Sigmoid colon (tissue), 7 donors: ENCODE measurements around the gene RAD52. TPM values are rescaled to one million over a fixed set of nuclear protein-coding genes. Genes with fewer than 3 reads are reported as not detected.
A peak's percentile ranks its signal among the peaks of the same experiment; 100 is the strongest.

Source experiments
- DNase-seq: peaks from one replicate; pipeline ENCODE4 v3.0.0-alpha.2; 2019
- H3K27ac ChIP-seq, 4 donors: fragments of 200-600 bp; sonication (generic); one replicate each; pipeline ENCODE4 v1.5.1; 2016 to 2019; ENCODE audit warnings: mild to moderate bottlenecking in 1 of 4
- H3K27me3 ChIP-seq, 3 donors: fragments of 200-600 bp; sonication (generic); one replicate each; pipeline ENCODE4 v1.5.1; 2019; ENCODE audit warnings: mild to moderate bottlenecking in 1 of 3
- H3K36me3 ChIP-seq, 4 donors: fragments of 200-600 bp; sonication (generic); one replicate each; pipeline ENCODE4 v1.5.1; 2016 to 2019
- H3K4me1 ChIP-seq, 4 donors: fragments of 200-600 bp; sonication (generic); one replicate each; pipeline ENCODE4 v1.5.1; 2017 to 2019
- H3K4me3 ChIP-seq, 4 donors: fragments of 200-600 bp; sonication (generic); one replicate each; pipeline ENCODE4 v1.5.1; 2017 to 2019; ENCODE audit warnings: mild to moderate bottlenecking in 2 of 4, moderate library complexity in 1 of 4
- H3K9me3 ChIP-seq, 4 donors: fragments of 200-600 bp in 3 of 4; sonication (generic) in 3 of 4; one replicate each; pipeline versions ENCODE4 v1.5.1 to v1.6.1; 2013 to 2019
- EP300 ChIP-seq, 4 donors: sonication (generic); formaldehyde crosslinking; IDR thresholded peaks; one replicate each; pipeline ENCODE4 v1.6.1; 2017; ENCODE audit warnings: antibody characterized with exemption in 4 of 4
- POLR2A ChIP-seq, 2 donors: fragments of 450-650 bp; IDR thresholded peaks; one replicate each; pipeline ENCODE4 v1.6.1; 2016; ENCODE audit warnings: antibody characterized with exemption in 2 of 2, mild to moderate bottlenecking in 2 of 2, moderate library complexity in 2 of 2
- POLR2AphosphoS5 ChIP-seq, 4 donors: sonication (generic); formaldehyde crosslinking; IDR thresholded peaks; one replicate each; pipeline ENCODE4 v1.6.1; 2017; ENCODE audit warnings: antibody characterized with exemption in 4 of 4
- WGBS, 2 donors: extraction: QIAGEN DNeasy Blood & Tissue Kit; methylation state at CpG; one replicate each; pipeline ENCODE4 v1.1.7; 2013; 5-methylcytosine and 5-hydroxymethylcytosine counted together
- intact Hi-C: fragments of 100-400 bp; cut with DNase I; formaldehyde crosslinking; loops from one replicate; pipeline ENCODE4 v1.15.1; 2023
- polyA plus RNA-seq, 3 donors: library from polyadenylated mRNA; stranded (reverse); fragments of 200-250 nt; gene quantifications; one replicate each; pipeline ENCODE4 v1.2.3, GENCODE V29; 2013
- total RNA-seq, 4 donors: library from RNA; depleted of rRNA; stranded (reverse); fragments of >200 nt; gene quantifications; one replicate each; pipeline ENCODE4 v1.1.0, GENCODE V29; 2016
- TF ChIP-seq, protein P1 (sequence below), 4 experiments: fragments of 450-650 bp in 3 of 4; fragments of 200-600 bp in 1 of 4; IDR thresholded peaks; one replicate each; pipeline ENCODE4 v1.5.1; 2016 to 2019; ENCODE audit warnings: antibody characterized with exemption in 4 of 4, mild to moderate bottlenecking in 3 of 4, moderate library complexity in 2 of 4
- donor health status: healthy with polysubstance abuse.
- donor health status: Bipolar disorder and iron deficiency.
- donor health status: healthy.

The RAD52 gene
- total and polyA plus RNA-seq, 7 donors, result 6.0 to 41.8 (median 13.8) TPM

DNA sequence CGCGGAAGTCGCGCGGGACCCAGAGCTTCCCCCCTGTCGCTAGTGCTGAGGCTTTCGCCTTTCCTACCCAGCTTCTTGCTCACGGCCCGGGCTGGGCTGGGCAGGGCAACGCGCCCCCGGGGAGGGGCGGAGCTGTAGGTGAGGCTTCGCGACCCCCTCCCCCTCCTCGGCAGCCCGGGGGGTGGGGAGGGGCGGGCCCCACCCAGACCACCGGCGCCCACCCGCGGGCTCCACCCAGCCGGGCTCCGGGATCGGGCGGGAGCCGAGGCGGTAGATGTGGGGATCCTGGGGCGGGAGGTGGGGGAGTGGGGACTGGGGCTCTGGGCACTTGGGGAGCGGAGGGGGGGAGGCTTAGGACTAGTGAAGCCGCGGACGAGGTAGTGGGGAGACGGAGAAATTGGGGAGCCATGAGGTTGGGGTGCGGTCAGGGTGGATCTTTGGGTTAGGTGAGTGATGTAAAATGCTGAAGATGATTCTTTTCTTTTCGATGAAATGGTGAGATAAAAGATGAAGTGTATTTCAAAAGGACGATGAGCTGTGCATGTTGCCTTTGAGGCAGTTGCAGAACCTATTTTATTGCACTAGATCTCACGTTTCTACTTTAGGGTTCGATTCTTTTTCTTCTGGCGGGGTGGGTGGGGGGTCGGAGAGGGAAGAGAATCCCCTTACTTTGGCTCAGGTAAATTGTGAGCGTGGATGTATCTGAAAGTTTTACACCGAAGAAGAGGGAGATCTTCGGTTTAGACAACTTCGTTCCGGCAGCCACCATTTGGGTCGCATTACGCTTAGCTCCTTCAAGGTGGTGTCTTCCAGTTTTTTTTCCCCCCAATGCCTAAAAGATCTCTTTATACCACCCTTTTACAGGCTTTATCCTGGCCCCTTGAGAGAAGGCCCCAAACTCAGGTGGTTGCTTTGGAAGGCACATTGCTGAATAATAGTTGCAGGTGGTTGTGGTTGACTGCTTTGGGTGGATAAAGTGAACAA lies 42.1 kb upstream of the RAD52 start:
- no peaks in the 10 kb centered on the region for H3K36me3 ChIP-seq
- H3K9me3 ChIP-seq, result no peaks in the 10 kb centered on the region
- H3K27ac ChIP-seq, result peak overlapping the region; percentile 98 to 99 (median 98)
- 4 to 5% methylated on average over 48 of the region's 48 CpGs for WGBS, 2 donors
- intact Hi-C loops, result loop anchor here (1.0 to 5.0 kb wide), 4 partner anchors 41 to 611 kb away; partner anchors contain the start of gene WNK1
- no peak for TF ChIP-seq POLR2AphosphoS5 (IDR thresholded peaks at IDR 0.05)
- no peak for TF ChIP-seq POLR2A (IDR thresholded peaks at IDR 0.05)
- TF ChIP-seq, protein P1, sequence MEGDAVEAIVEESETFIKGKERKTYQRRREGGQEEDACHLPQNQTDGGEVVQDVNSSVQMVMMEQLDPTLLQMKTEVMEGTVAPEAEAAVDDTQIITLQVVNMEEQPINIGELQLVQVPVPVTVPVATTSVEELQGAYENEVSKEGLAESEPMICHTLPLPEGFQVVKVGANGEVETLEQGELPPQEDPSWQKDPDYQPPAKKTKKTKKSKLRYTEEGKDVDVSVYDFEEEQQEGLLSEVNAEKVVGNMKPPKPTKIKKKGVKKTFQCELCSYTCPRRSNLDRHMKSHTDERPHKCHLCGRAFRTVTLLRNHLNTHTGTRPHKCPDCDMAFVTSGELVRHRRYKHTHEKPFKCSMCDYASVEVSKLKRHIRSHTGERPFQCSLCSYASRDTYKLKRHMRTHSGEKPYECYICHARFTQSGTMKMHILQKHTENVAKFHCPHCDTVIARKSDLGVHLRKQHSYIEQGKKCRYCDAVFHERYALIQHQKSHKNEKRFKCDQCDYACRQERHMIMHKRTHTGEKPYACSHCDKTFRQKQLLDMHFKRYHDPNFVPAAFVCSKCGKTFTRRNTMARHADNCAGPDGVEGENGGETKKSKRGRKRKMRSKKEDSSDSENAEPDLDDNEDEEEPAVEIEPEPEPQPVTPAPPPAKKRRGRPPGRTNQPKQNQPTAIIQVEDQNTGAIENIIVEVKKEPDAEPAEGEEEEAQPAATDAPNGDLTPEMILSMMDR (IDR thresholded peaks at IDR 0.05), result no peak
- TF ChIP-seq EP300 (IDR thresholded peaks at IDR 0.05), result no peak
- no peaks in the 10 kb centered on the region for H3K27me3 ChIP-seq
- peak overlapping the region; percentile 77 to 97 (median 86) for H3K4me3 ChIP-seq
- H3K4me1 ChIP-seq, result peaks cover 0 to 45% (median 34%) of the 10 kb centered on the region in 4 donors
- no peak for DNase-seq

DNA sequence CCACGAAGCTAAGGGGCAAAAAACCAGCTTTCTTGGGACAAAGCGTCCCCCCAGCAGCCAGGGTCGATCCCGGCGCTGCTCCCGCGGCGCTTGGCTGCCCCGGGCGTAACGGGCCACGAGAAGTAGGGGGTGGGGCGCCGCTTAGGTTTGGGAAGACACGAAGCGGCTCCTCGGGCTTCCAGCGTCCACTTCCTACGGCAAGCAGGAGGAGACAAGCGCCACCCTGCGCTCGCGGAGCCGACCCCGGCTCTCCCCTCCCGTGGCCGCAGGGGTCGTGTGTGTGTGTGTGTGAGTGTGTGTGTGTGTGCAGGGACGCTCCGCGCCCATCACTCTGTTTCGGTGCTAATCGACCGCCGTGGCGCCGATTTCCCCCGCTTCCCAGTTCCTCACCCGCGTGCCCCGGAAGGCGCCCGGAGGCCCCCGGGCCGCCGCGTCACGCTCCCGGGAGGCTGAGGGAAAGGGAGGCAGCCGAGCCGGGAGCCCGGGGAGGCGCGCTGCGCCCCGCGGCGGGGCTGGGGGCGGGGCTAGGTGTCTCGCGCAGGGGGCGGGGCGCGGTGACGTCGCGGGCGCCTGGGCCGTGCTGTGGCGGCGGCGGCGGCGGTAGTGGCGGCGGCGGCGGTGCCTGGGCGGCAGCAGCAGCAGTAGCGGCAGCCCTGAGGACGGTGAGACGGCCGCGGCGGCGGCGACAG lies 41.3 kb upstream of the RAD52 start, which contains the start of gene ERC1:
TSS of gene ERC1 (plus strand) at position 563 of the 689 bp plus-strand sequence. CDS start 36,681 bp downstream, outside the sequence.
- H3K9me3 ChIP-seq, result no peaks in the 10 kb centered on the region
- intact Hi-C loops, result loop anchor here (1.0 to 5.0 kb wide), 4 partner anchors 41 to 611 kb away; partner anchors contain the start of gene WNK1
- peak within 1 kb of the TSS; percentile 98 to 99 (median 98) for H3K27ac ChIP-seq
- TF ChIP-seq POLR2AphosphoS5 (IDR thresholded peaks at IDR 0.05) (peak; percentile 62 to 88 (median 78)), POLR2A (IDR thresholded peaks at IDR 0.05) (peak; percentile 50 to 59), EP300 (IDR thresholded peaks at IDR 0.05) (peak in 1 of 4 donors; percentile 8)
- TF ChIP-seq, protein P1 (IDR thresholded peaks at IDR 0.05), result no peak
- peak; percentile 94 for DNase-seq
- H3K36me3 ChIP-seq, result no peaks in the 10 kb centered on the region
- 0% methylated on average over 87 of the region's 87 CpGs for WGBS, 2 donors
- H3K4me1 ChIP-seq, result peaks cover 0 to 45% (median 34%) of the 10 kb centered on the region in 4 donors
- H3K27me3 ChIP-seq, result no peaks in the 10 kb centered on the region
- H3K4me3 ChIP-seq, result peak within 1 kb of the TSS; percentile 77 to 97 (median 86)

DNA sequence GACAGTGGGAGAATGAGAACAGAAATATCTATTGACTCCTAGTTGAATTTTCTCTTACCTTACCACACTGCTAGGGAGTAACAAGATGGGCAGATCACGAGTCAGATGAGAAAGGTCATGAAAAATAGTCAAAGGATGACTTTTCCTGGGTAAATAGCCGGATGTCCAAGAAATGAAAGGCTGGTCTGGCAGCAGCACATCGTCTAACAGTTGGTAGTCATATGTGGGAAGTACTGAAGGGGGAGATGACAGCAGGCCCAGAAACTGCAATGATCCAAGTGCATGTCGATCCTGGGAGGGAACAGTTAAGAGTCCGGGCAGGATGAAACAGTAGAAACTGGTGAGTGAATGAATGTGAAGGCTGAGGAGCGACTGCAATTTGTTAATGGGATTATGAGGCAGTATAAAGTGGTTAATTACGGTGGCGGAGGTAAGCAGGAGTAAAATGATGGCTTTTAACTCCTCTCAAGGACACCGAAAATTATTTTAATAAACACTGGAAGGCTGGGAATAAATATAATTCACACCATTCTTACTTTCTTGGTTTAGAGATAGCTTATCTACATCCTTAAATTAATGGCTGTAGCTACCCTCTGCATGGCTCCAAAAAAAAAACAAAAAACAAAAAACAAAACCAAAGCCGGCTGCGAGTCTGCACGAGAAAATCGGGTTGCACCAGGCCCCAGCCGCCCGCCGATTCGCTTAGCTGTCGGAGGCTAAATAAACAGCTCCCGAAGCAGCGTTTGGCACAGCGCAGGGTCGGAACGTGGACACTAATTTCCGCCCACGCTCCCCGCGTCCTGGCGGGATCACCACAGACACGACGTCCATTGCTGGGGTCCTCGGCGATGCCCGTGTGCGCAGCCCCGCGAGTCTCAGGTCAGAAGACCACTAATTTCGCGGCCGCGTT lies 40.5 kb upstream of the RAD52 start:
- TF ChIP-seq POLR2A (IDR thresholded peaks at IDR 0.05), result no peak
- TF ChIP-seq, protein P1 (IDR thresholded peaks at IDR 0.05), result no peak
- TF ChIP-seq EP300 (IDR thresholded peaks at IDR 0.05), result no peak
- no peak for TF ChIP-seq POLR2AphosphoS5 (IDR thresholded peaks at IDR 0.05)
- H3K36me3 ChIP-seq, result no peaks in the 10 kb centered on the region
- peak overlapping the region; percentile 77 to 97 (median 86) for H3K4me3 ChIP-seq
- 3 to 5% methylated on average over 40 of the region's 40 CpGs for WGBS, 2 donors
- H3K4me1 ChIP-seq, result peaks cover 0 to 45% (median 33%) of the 10 kb centered on the region in 4 donors
- H3K9me3 ChIP-seq, result no peaks in the 10 kb centered on the region
- intact Hi-C loops, result loop anchor here (2.0 to 5.0 kb wide), 4 partner anchors 92 to 612 kb away; partner anchors contain the start of gene WNK1
- peak overlapping the region; percentile 98 to 99 (median 98) for H3K27ac ChIP-seq
- no peaks in the 10 kb centered on the region for H3K27me3 ChIP-seq
- peak; percentile 88 for DNase-seq

DNA sequence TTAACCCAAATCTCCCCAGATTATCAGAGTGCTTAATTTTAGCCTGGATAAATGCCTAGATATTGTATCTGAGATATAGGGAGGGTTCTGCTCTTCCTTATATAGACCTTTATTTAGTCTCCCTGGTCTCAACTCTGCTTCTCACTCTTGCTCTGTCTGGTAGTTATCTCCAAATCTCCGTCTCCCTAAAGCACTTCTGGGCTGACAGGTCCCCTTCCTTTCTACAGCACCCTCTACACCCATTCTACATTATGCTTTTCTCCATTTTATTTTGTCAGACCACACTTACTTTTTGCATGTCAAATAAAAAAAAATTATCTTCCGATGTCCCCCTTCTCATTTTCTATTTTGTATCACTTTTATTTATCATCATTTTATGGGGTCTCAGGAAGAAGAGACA lies 39.6 kb upstream of the RAD52 start:
- intact Hi-C loops, result loop anchor here (5.0 kb wide), 1 partner anchor 103 kb away; no protein-coding TSS in a partner anchor
- TF ChIP-seq POLR2A (IDR thresholded peaks at IDR 0.05) (no peak), POLR2AphosphoS5 (IDR thresholded peaks at IDR 0.05) (no peak)
- TF ChIP-seq, protein P1 (IDR thresholded peaks at IDR 0.05), result no peak
- H3K4me3 ChIP-seq, result peak overlapping the region in 2 of 4 donors; percentile 77 to 97
- H3K9me3 ChIP-seq, result no peaks in the 10 kb centered on the region
- no peaks in the 10 kb centered on the region for H3K36me3 ChIP-seq
- H3K27ac ChIP-seq, result peak overlapping the region; percentile 98 to 99 (median 98)
- peaks cover 0 to 43% (median 30%) of the 10 kb centered on the region in 4 donors for H3K4me1 ChIP-seq
- WGBS, 2 donors, result 87 to 88% methylated on average over 2 of the region's 2 CpGs
- no peak for DNase-seq
- no peaks in the 10 kb centered on the region for H3K27me3 ChIP-seq
